Measurements from ENCODE around the gene U2AF1L4.

DNA sequence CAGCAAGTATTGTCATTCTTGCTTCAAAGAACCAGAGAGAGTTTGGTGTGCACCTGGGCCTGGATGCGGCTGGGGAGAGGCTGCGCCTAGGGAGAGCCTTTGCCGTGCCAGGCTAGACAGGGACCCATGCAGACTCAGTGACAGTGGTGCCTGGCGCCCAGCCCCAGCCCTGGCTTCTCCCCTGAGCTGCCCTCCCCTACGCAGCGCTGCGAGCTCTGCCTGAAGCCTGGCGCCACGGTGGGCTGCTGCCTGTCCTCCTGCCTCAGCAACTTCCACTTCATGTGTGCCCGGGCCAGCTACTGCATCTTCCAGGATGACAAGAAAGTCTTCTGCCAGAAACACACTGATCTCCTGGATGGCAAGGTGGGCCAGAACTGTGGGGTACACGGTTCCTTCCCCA lies 15.5 kb downstream of the U2AF1L4 start:
- no peak for TF ChIP-seq POLR2A (IDR thresholded peaks at IDR 0.05)
- TF ChIP-seq, protein P1, sequence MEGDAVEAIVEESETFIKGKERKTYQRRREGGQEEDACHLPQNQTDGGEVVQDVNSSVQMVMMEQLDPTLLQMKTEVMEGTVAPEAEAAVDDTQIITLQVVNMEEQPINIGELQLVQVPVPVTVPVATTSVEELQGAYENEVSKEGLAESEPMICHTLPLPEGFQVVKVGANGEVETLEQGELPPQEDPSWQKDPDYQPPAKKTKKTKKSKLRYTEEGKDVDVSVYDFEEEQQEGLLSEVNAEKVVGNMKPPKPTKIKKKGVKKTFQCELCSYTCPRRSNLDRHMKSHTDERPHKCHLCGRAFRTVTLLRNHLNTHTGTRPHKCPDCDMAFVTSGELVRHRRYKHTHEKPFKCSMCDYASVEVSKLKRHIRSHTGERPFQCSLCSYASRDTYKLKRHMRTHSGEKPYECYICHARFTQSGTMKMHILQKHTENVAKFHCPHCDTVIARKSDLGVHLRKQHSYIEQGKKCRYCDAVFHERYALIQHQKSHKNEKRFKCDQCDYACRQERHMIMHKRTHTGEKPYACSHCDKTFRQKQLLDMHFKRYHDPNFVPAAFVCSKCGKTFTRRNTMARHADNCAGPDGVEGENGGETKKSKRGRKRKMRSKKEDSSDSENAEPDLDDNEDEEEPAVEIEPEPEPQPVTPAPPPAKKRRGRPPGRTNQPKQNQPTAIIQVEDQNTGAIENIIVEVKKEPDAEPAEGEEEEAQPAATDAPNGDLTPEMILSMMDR (IDR thresholded peaks at IDR 0.05): no peak
- TF ChIP-seq POLR2AphosphoS5 (IDR thresholded peaks at IDR 0.05; ENCODE audit: insufficient read depth in 1 of 2, low read depth in 1 of 2): no peak
